GM12891 (cell line): ENCODE data around the gene SULF2.

Experiments
- PAX5 ChIP-seq: IDR thresholded peaks from 2 replicates; pipeline ENCODE4 v1.6.1; 2011; ENCODE audit warnings: low read length, moderate library complexity, mild to moderate bottlenecking; ENCODE audit not compliant: insufficient read depth, severe bottlenecking
- POLR2A ChIP-seq: IDR thresholded peaks from 2 replicates; pipeline ENCODE4 v1.6.1; 2011; ENCODE audit warnings: low read depth, low read length, control low read depth
- POLR2AphosphoS5 ChIP-seq: IDR thresholded peaks from 2 replicates; pipeline ENCODE4 v1.6.1; 2011; ENCODE audit warnings: low read depth, low read length, control low read depth
- POU2F2 ChIP-seq: IDR thresholded peaks from 2 replicates; pipeline ENCODE4 v1.6.1; 2011; ENCODE audit warnings: low read depth, mild to moderate bottlenecking, control low read depth, low read length, moderate library complexity
- TAF1 ChIP-seq: IDR thresholded peaks from 2 replicates; pipeline ENCODE4 v1.6.1; 2011; ENCODE audit warnings: low read depth, low read length, control low read depth

DNA sequence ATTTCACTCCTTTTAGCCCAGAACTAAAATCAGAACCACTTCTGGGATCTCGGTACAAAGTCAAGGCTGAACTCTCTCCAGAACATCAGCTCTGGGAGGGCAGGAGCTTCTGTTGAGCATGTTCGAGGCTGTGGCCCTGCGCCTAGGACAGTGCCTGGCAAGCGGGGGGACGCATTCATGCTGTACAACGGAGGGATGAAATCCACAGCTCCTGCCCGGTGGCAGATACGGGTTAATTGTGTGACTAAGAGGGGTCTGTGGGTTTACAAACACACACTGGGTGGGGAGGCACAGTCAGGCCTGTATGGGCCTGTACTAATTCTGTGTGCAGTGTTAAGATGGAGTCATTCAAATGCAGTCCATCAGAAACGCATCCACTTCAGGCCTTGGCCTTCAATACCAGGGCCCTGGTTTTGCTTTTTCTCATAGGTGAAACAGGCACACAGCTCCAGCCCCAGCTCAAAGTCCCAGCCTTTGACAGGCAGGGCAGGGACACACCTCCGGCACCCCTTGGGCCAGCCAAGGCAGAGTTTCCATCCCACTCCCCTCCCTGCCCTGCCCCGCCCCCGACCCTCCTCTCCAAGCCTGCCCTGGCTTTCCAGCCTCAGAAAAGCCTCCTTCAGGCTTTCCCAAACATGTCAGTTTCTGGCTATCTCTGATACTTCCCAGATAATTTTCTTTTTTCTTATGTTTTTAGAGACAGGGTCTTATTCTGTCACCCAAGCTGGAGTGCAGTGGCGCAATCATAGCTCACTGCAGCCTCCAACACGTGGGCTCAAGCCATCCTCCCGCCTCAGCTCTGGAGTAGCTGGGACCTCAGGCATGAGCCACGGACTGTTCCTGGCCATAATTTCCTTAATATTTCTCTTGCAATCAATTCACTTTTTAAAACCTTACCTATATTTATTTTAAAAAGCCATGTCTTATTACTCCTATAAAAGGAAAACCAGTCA lies 109.8 kb downstream of the SULF2 start:
- TF ChIP-seq POLR2AphosphoS5 (no peak), POLR2A (no peak), TAF1 (no peak), POU2F2 (no peak), PAX5 (no peak)
